NB4 (cell line): ENCODE results near the gene DENND1A.

Experiments used
- CTCF ChIP-seq: IDR thresholded peaks from one replicate; pipeline ENCODE4 v1.5.1; 2012; ENCODE audit warnings: low read depth, low read length
- POLR2A ChIP-seq: IDR thresholded peaks from 2 replicates; pipeline ENCODE4 v1.6.1; 2011; ENCODE audit warnings: mild to moderate bottlenecking; ENCODE audit not compliant: insufficient read length; ENCODE audit errors: extremely low read depth

GRCh38 chr9:123358181-123358905, 571.6 kb downstream of the DENND1A start:
- TF ChIP-seq CTCF: no peak
- no peak for TF ChIP-seq POLR2A
